HepG2 (cell line): Measurements from ENCODE around the gene SSC4D. TPM values are rescaled to one million over a fixed set of nuclear protein-coding genes. Genes with fewer than 3 reads are reported as not detected.

Source experiments
- ATF3 ChIP-seq: sonication (generic); formaldehyde crosslinking; IDR thresholded peaks from 2 replicates; pipeline ENCODE4 v1.4.0; 2020; ENCODE audit warnings: missing genetic modification reagents
- ATM ChIP-seq: fragments of 450-650 bp; IDR thresholded peaks from 2 replicates; pipeline ENCODE4 v1.7.1; 2017; ENCODE audit warnings: mild to moderate bottlenecking, borderline replicate concordance
- HMG20B ChIP-seq: conservative IDR thresholded peaks from 2 replicates; pipeline ENCODE4 v1.6.1; 2016; ENCODE audit warnings: missing genetic modification reagents, missing compliant biosample characterization
- HNRNPK ChIP-seq: fragments of 200-400 bp; formaldehyde crosslinking; IDR thresholded peaks from 2 replicates; pipeline ENCODE4 v1.6.1; 2018; ENCODE audit warnings: low read length, low read depth, moderate library complexity, mild to moderate bottlenecking; ENCODE audit not compliant: poor library complexity, severe bottlenecking
- JUND ChIP-seq: sonication (generic); formaldehyde crosslinking; IDR thresholded peaks from 2 replicates; pipeline ENCODE4 v1.8.0; 2022; ENCODE audit warnings: mild to moderate bottlenecking, missing genetic modification reagents
- KAT7 ChIP-seq: IDR thresholded peaks from 2 replicates; pipeline ENCODE4 v1.6.1; 2018; ENCODE audit warnings: borderline replicate concordance, missing compliant biosample characterization
- MBNL3 ChIP-seq: fragments of 250-450 bp; sonication (Bioruptor Pico); conservative IDR thresholded peaks from 2 replicates; pipeline ENCODE4 v1.8.0; 2022; ENCODE audit warnings: mild to moderate bottlenecking, inconsistent platforms
- MTA1 ChIP-seq: sonication (generic); formaldehyde crosslinking; IDR thresholded peaks from 2 replicates; pipeline ENCODE4 v1.4.0; 2020; ENCODE audit warnings: missing genetic modification reagents, mild to moderate bottlenecking, borderline replicate concordance
- NRL ChIP-seq: sonication (generic); formaldehyde crosslinking; IDR thresholded peaks from 2 replicates; pipeline ENCODE4 v1.5.0; 2020; ENCODE audit warnings: missing genetic modification reagents, mild to moderate bottlenecking, moderate library complexity, borderline replicate concordance
- PATZ1 ChIP-seq: sonication (generic); formaldehyde crosslinking; IDR thresholded peaks from 2 replicates; pipeline ENCODE4 v1.4.0; 2020; ENCODE audit warnings: missing genetic modification reagents
- RFXAP ChIP-seq: sonication (generic); formaldehyde crosslinking; IDR thresholded peaks from 2 replicates; pipeline ENCODE4 v1.4.0; 2020; ENCODE audit warnings: missing genetic modification reagents, borderline replicate concordance
- SMAD1 ChIP-seq: sonication (generic); formaldehyde crosslinking; IDR thresholded peaks from 2 replicates; pipeline ENCODE4 v1.4.0; 2020; ENCODE audit warnings: missing genetic modification reagents, low read depth, mild to moderate bottlenecking, borderline replicate concordance
- SOX13 ChIP-seq, 3 experiments: fragments of 450-650 bp in 1 of 3; sonication (generic) in 1 of 3; formaldehyde crosslinking in 1 of 3; IDR thresholded peaks in 2 of 3; conservative IDR thresholded peaks in 1 of 3; 2 replicates each; pipeline versions ENCODE4 v1.5.0 to v1.6.1; 2016 to 2020; ENCODE audit warnings: antibody characterized with exemption in 1 of 3, mild to moderate bottlenecking in 1 of 3, missing compliant biosample characterization in 1 of 3, missing genetic modification reagents in 1 of 3, moderate library complexity in 1 of 3
- SRY ChIP-seq: sonication (generic); formaldehyde crosslinking; IDR thresholded peaks from 2 replicates; pipeline ENCODE4 v1.8.0; 2022; ENCODE audit warnings: mild to moderate bottlenecking, missing genetic modification reagents
- U2AF2 ChIP-seq: fragments of 200-400 bp; formaldehyde crosslinking; IDR thresholded peaks from 2 replicates; pipeline ENCODE4 v1.6.1; 2017; ENCODE audit warnings: low read depth, mild to moderate bottlenecking, low read length
- ZBTB2 ChIP-seq: sonication (generic); formaldehyde crosslinking; IDR thresholded peaks from 2 replicates; pipeline ENCODE4 v1.8.0; 2022; ENCODE audit warnings: low read depth, missing genetic modification reagents
- ZBTB7A ChIP-seq: sonication (generic); formaldehyde crosslinking; IDR thresholded peaks from 2 replicates; pipeline ENCODE4 v1.8.0; 2022; ENCODE audit warnings: mild to moderate bottlenecking, missing genetic modification reagents
- ZBTB7B ChIP-seq: sonication (generic); formaldehyde crosslinking; IDR thresholded peaks from 2 replicates; pipeline ENCODE4 v1.4.0; 2020; ENCODE audit warnings: missing genetic modification reagents
- ZC3H4 ChIP-seq: sonication (generic); formaldehyde crosslinking; IDR thresholded peaks from 2 replicates; pipeline ENCODE4 v1.4.0; 2020; ENCODE audit warnings: missing genetic modification reagents, borderline replicate concordance
- ZFP90 ChIP-seq: sonication (generic); formaldehyde crosslinking; IDR thresholded peaks from 2 replicates; pipeline ENCODE4 v1.8.0; 2022; ENCODE audit warnings: missing genetic modification reagents, mild to moderate bottlenecking, inconsistent platforms, borderline replicate concordance
- ZNF274 ChIP-seq: sonication (generic); formaldehyde crosslinking; IDR thresholded peaks from 2 replicates; pipeline ENCODE4 v1.5.1; 2020; ENCODE audit warnings: mild to moderate bottlenecking, missing genetic modification reagents
- ZNF33B ChIP-seq: sonication (generic); formaldehyde crosslinking; IDR thresholded peaks from 2 replicates; pipeline ENCODE4 v1.5.1; 2020; ENCODE audit warnings: mild to moderate bottlenecking, missing genetic modification reagents
- ZNF784 ChIP-seq: sonication (generic); formaldehyde crosslinking; IDR thresholded peaks from 2 replicates; pipeline ENCODE4 v1.5.1; 2020; ENCODE audit warnings: missing genetic modification reagents, mild to moderate bottlenecking, borderline replicate concordance
- ZNF891 ChIP-seq: sonication (generic); formaldehyde crosslinking; IDR thresholded peaks from 2 replicates; pipeline ENCODE4 v1.5.0; 2020; ENCODE audit warnings: mild to moderate bottlenecking, missing genetic modification reagents
- polyA plus RNA-seq, 8 experiments: library from polyadenylated mRNA; depleted of rRNA in 3 of 8; stranded (reverse) in 7 of 8; unstranded in 1 of 8; fragments of >200 nt; fragmentation: Illumina TruSeq in 4 of 8; extraction: Trizol in 4 of 8; gene quantifications; 2 replicates each; pipeline versions ENCODE4 v1.2.1 to v1.2.3, GENCODE V29; 2011 to 2016; ENCODE audit warnings: low read depth in 4 of 8, missing spikeins in 1 of 8, mixed read lengths in 1 of 8; ENCODE audit not compliant: insufficient read depth in 1 of 8
- total RNA-seq, 5 experiments: library from RNA; depleted of rRNA; stranded (reverse); fragments of >200 nt; fragmentation: Illumina TruSeq; extraction: Trizol; gene quantifications; 2 replicates each; pipeline ENCODE4 v1.2.3, GENCODE V29; 2016; ENCODE audit warnings: low read depth in 1 of 5

SSC4D gene
- total and polyA plus RNA-seq, 2 of the 13 experiments (the other 11 are each of a cell fraction or from before 2014, with no cell fraction given), result 33.3 to 63.8 TPM

GRCh38 chr7:76393116-76394031 is 16.1 kb downstream of the SSC4D start (continued):
- peak; percentile 42; the same call in 1 of the 2 replicates for TF ChIP-seq PATZ1 (CRISPR knock-in tag)
- no peak for TF ChIP-seq ATF3
- peak; percentile 83; the same call in 1 of the 2 replicates for TF ChIP-seq ZNF33B (CRISPR knock-in tag)
- TF ChIP-seq SMAD1, result peak; percentile 91; the same call in 1 of the 2 replicates
- TF ChIP-seq ZBTB2 (CRISPR knock-in tag), result 0 out of 2 replicates have a peak, but pooled peaks have one; percentile 58
- 0 out of 2 replicates have a peak, but pooled peaks have one; percentile 37 for TF ChIP-seq ZBTB7A (CRISPR knock-in tag)
- TF ChIP-seq RFXAP, result peak; percentile 66; the same call in 1 of the 2 replicates
- TF ChIP-seq ZNF274, result peak; percentile 79
- TF ChIP-seq ZC3H4 (CRISPR knock-in tag), result peak; percentile 43; the same call in 1 of the 2 replicates
- no peak; the same call in 1 of the 2 replicates for TF ChIP-seq ZBTB7B
- TF ChIP-seq U2AF2, result no peak
- no peak for TF ChIP-seq HMG20B (CRISPR knock-in tag)
- no peak for TF ChIP-seq ATM
- TF ChIP-seq ZFP90 (CRISPR knock-in tag), result no peak; the same call in 1 of the 2 replicates
- TF ChIP-seq HNRNPK, result peak; percentile 35
- TF ChIP-seq JUND (CRISPR knock-in tag), result no peak
- TF ChIP-seq KAT7 (CRISPR knock-in tag), result peak; percentile 80; the same call in 1 of the 2 replicates
- peak; percentile 92; the same call in 1 of the 2 replicates for TF ChIP-seq ZNF784 (CRISPR knock-in tag)
- TF ChIP-seq NRL (CRISPR knock-in tag), result peak; percentile 84
- no peak for TF ChIP-seq SOX13 (IDR thresholded peaks at IDR 0.05)
- TF ChIP-seq SOX13 (CRISPR knock-in tag; conservative IDR thresholded peaks at IDR 0.05 in 1 of 2, IDR thresholded peaks at IDR 0.05 in 1 of 2), result no peak; a peak in 1 of 4 replicates
- peak; percentile 99 for TF ChIP-seq ZNF891
- TF ChIP-seq MBNL3 (CRISPR knock-in tag), result no peak
- TF ChIP-seq SRY (CRISPR knock-in tag), result peak; percentile 96
- TF ChIP-seq MTA1 (CRISPR knock-in tag), result peak; percentile 81; the same call in 1 of the 2 replicates
